Vagina (tissue), 2 donors: ENCODE data around the gene SHLD1.

Source experiments
- POLR2A ChIP-seq, 2 donors: fragments of 450-650 bp; IDR thresholded peaks; one replicate each; pipeline ENCODE4 v1.6.1; 2017; ENCODE audit warnings: antibody characterized with exemption in 2 of 2, mild to moderate bottlenecking in 2 of 2, moderate library complexity in 2 of 2
- POLR2AphosphoS5 ChIP-seq, 2 donors: sonication (generic); formaldehyde crosslinking; IDR thresholded peaks; one replicate each; pipeline ENCODE4 v1.9.0; 2017; ENCODE audit warnings: antibody characterized with exemption in 2 of 2, mild to moderate bottlenecking in 2 of 2, low read depth in 1 of 2; ENCODE audit not compliant: insufficient read depth in 1 of 2
- TF ChIP-seq, protein P1 (sequence below), 3 experiments: fragments of 450-650 bp in 2 of 3; fragments of 200-600 bp in 1 of 3; sonication (generic) in 1 of 3; IDR thresholded peaks; one replicate each; pipeline ENCODE4 v1.5.1; 2017 to 2019; ENCODE audit warnings: antibody characterized with exemption in 3 of 3, mild to moderate bottlenecking in 2 of 3, moderate library complexity in 2 of 3

DNA sequence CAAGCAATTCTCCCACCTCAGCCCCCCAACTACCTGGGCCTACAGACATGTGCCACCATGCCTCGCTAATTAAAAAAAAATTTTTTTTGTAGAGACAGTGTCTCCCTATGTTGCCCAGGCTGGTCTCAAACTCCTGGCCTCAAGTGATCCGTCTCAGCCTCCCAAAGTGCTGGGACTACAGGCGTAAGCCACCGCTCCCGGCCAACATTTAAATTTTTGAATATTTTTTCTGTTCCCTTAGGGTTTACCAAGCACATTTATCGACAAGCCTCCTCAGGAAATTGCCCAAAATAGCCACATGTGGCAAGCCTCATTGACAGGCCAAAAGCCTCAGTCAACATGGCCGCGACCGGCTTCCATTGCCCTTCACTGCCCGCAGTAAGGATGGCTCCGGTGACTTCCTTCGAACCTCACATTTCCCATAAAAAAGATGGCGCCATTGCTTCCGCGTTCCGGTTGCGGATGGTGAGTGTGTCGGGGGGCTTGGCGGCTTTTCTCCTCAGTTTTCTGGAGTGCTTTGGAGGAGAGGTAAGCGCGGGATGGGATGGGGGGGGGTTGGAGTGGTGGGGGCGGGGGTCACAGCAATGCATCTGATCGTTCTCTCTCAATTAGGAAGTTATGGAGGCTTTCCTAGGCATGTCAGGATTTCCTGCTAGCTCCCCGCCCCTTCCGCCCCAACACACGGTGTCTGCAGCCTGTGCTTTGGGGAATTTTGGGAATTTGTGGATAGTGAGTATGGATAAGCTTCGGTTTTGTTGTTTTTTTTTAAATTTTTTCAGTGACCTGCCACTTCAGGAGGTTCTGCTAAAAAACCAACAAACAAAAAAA, at the start of gene SHLD1:
- TF ChIP-seq, protein P1, sequence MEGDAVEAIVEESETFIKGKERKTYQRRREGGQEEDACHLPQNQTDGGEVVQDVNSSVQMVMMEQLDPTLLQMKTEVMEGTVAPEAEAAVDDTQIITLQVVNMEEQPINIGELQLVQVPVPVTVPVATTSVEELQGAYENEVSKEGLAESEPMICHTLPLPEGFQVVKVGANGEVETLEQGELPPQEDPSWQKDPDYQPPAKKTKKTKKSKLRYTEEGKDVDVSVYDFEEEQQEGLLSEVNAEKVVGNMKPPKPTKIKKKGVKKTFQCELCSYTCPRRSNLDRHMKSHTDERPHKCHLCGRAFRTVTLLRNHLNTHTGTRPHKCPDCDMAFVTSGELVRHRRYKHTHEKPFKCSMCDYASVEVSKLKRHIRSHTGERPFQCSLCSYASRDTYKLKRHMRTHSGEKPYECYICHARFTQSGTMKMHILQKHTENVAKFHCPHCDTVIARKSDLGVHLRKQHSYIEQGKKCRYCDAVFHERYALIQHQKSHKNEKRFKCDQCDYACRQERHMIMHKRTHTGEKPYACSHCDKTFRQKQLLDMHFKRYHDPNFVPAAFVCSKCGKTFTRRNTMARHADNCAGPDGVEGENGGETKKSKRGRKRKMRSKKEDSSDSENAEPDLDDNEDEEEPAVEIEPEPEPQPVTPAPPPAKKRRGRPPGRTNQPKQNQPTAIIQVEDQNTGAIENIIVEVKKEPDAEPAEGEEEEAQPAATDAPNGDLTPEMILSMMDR (IDR thresholded peaks at IDR 0.05) = no peak
- TF ChIP-seq POLR2A (IDR thresholded peaks at IDR 0.05) = no peak
- TF ChIP-seq POLR2AphosphoS5 (IDR thresholded peaks at IDR 0.05; ENCODE audit: insufficient read depth in 1 of 2, low read depth in 1 of 2) = peak in 1 of 2 donors; percentile 21
